ENCODE measurements around the gene ADGRD2.

ADGRD2 gene

GRCh38 chr9:124526174-124526573 lies 75.9 kb downstream of the ADGRD2 start:
- H4K20me1 ChIP-seq (ENCODE audit: control insufficient read depth, insufficient read depth, low read depth, low read length), result no peaks in the 10 kb centered on the region

GRCh38 chr9:124527781-124528180 lies 77.5 kb downstream of the ADGRD2 start:
- Histone ChIP-seq H3K9me3 (ENCODE audit: control insufficient read depth, insufficient read depth, low read length) (no peaks in the 10 kb centered on the region), H3K4me1 (ENCODE audit: control insufficient read depth, low read length) (no peaks in the 10 kb centered on the region), H3K79me2 (ENCODE audit: control insufficient read depth, low read length) (no peaks in the 10 kb centered on the region), H3K27me3 (ENCODE audit: control insufficient read depth, low read length) (no peaks in the 10 kb centered on the region), H3K4me2 (ENCODE audit: low read length) (no peak overlapping the region), H3K4me3 (ENCODE audit: low read length) (no peak overlapping the region), H4K20me1 (ENCODE audit: control insufficient read depth, insufficient read depth, low read depth, low read length) (no peaks in the 10 kb centered on the region), H3K36me3 (ENCODE audit: control insufficient read depth, low read length) (no peaks in the 10 kb centered on the region), H3K27ac (ENCODE audit: low read depth, low read length) (no peak overlapping the region), H3F3A (ENCODE audit: control insufficient read depth, insufficient read depth) (no peaks in the 10 kb centered on the region), H3K9me2 (replicated peaks; ENCODE audit: control insufficient read depth, low read length) (no peaks in the 10 kb centered on the region)
- TF ChIP-seq EZH2phosphoT487 (IDR thresholded peaks at IDR 0.05; ENCODE audit: borderline replicate concordance, low read length), result no peak
- TF ChIP-seq CTCF (IDR thresholded peaks at IDR 0.05; ENCODE audit: low read depth, low read length, poor library complexity, severe bottlenecking), result no peak

More at GRCh38 chr9:124526174-124526573, 75.9 kb downstream of the ADGRD2 start:
- H3K36me3 ChIP-seq (ENCODE audit: control insufficient read depth, low read length), result no peaks in the 10 kb centered on the region
- TF ChIP-seq EZH2phosphoT487 (IDR thresholded peaks at IDR 0.05; ENCODE audit: borderline replicate concordance, low read length), result no peak
- TF ChIP-seq CTCF (IDR thresholded peaks at IDR 0.05; ENCODE audit: low read depth, low read length, poor library complexity, severe bottlenecking), result no peak
- H3K4me3 ChIP-seq (ENCODE audit: low read length), result no peak overlapping the region
- no peaks in the 10 kb centered on the region for H3K9me3 ChIP-seq (ENCODE audit: control insufficient read depth, insufficient read depth, low read length)
- no peak overlapping the region for H3K4me2 ChIP-seq (ENCODE audit: low read length)
- H3F3A ChIP-seq (ENCODE audit: control insufficient read depth, insufficient read depth), result no peaks in the 10 kb centered on the region
- no peaks in the 10 kb centered on the region for H3K4me1 ChIP-seq (ENCODE audit: control insufficient read depth, low read length)
- no peaks in the 10 kb centered on the region for H3K79me2 ChIP-seq (ENCODE audit: control insufficient read depth, low read length)
- H3K9me2 ChIP-seq (replicated peaks; ENCODE audit: control insufficient read depth, low read length), result no peaks in the 10 kb centered on the region
- H3K27me3 ChIP-seq (ENCODE audit: control insufficient read depth, low read length), result no peaks in the 10 kb centered on the region
- no peak overlapping the region for H3K27ac ChIP-seq (ENCODE audit: low read depth, low read length)

All from DOHH2 (cell line).